SK-N-MC (cell line): ENCODE results near the gene SNAI3.
A peak's percentile ranks its signal among the peaks of the same experiment; 100 is the strongest.

Source experiments
- DNase-seq: peaks from one replicate; pipeline ENCODE4 v3.0.0-alpha.2; 2011; ENCODE audit warnings: low read depth, low spot score
- H3K27ac ChIP-seq: fragments of 200-600 bp; sonication (generic); 2 replicates; pipeline ENCODE4 v1.5.1; 2016; ENCODE audit warnings: mixed run types
- H3K36me3 ChIP-seq: fragments of 200-600 bp; sonication (generic); 2 replicates; pipeline ENCODE4 v1.6.1; 2017; ENCODE audit warnings: antibody characterized with exemption, low read length, mixed read lengths; ENCODE audit not compliant: insufficient read depth
- H3K4me3 ChIP-seq: fragments of 200-600 bp; sonication (generic); 2 replicates; pipeline ENCODE4 v1.5.1; 2016
- H3K9ac ChIP-seq: fragments of 200-600 bp; sonication (generic); 2 replicates; pipeline ENCODE4 v1.8.0; 2017; ENCODE audit warnings: mixed run types, mixed read lengths; ENCODE audit not compliant: insufficient read length
- H3K9me3 ChIP-seq: fragments of 200-600 bp; sonication (generic); 2 replicates; pipeline ENCODE4 v1.6.1; 2017; ENCODE audit warnings: low read depth, mild to moderate bottlenecking, antibody characterized with exemption, low read length, moderate library complexity, mixed read lengths
- EZH2 ChIP-seq: fragments of 200-600 bp; sonication (generic); IDR thresholded peaks from one replicate; pipeline ENCODE4 v1.6.1; 2017; ENCODE audit warnings: antibody characterized with exemption
- FOXP2 ChIP-seq: optimal IDR thresholded peaks from 2 replicates; pipeline ENCODE3; 2011; ENCODE audit warnings: mild to moderate bottlenecking, moderate library complexity; ENCODE audit not compliant: insufficient read depth; ENCODE audit errors: extremely low read length, control extremely low read depth
- POLR2AphosphoS5 ChIP-seq: IDR thresholded peaks from 2 replicates; pipeline ENCODE4 v1.6.1; 2012; ENCODE audit warnings: mild to moderate bottlenecking, low read depth, low read length, borderline replicate concordance

Gene SNAI3

GRCh38 chr16:88686439-88687253, at the start of gene SNAI3:
Gene SNAI3 (minus strand): TSS chr16:88686507. CDS start chr16:88686406, 101 bp downstream.
- H3K4me3 ChIP-seq: peak within 1 kb of the TSS; percentile 74
- TF ChIP-seq POLR2AphosphoS5: no peak
- no peak for TF ChIP-seq EZH2
- no peak for TF ChIP-seq FOXP2
- no peaks in the 10 kb centered on the region for H3K36me3 ChIP-seq
- H3K9ac ChIP-seq: no peak within 1 kb of the TSS
- DNase-seq: no peak
- no peaks in the 10 kb centered on the region for H3K9me3 ChIP-seq
- H3K27ac ChIP-seq: no peak within 1 kb of the TSS

- H3K27ac ChIP-seq: no peak overlapping the region
- no peak for DNase-seq
- H3K36me3 ChIP-seq: no peaks in the 10 kb centered on the region; the same call in 1 of the 2 replicates
- no peak overlapping the region for H3K9ac ChIP-seq
- no peaks in the 10 kb centered on the region for H3K9me3 ChIP-seq
- TF ChIP-seq EZH2 (no peak), POLR2AphosphoS5 (no peak), FOXP2 (no peak)
- H3K4me3 ChIP-seq: no peak overlapping the region
Measured at GRCh38 chr16:88736088-88736487, 49.8 kb upstream of the SNAI3 start.

GRCh38 chr16:88735616-88736015, 49.3 kb upstream of the SNAI3 start:
- Histone ChIP-seq H3K9ac (no peak overlapping the region), H3K9me3 (no peaks in the 10 kb centered on the region), H3K27ac (no peak overlapping the region), H3K36me3 (no peaks in the 10 kb centered on the region; the same call in 1 of the 2 replicates), H3K4me3 (no peak overlapping the region)
- DNase-seq: no peak
- TF ChIP-seq FOXP2: no peak
- TF ChIP-seq EZH2: no peak
- no peak for TF ChIP-seq POLR2AphosphoS5

- no peak overlapping the region for H3K27ac ChIP-seq
- no peak for DNase-seq
- H3K4me3 ChIP-seq: no peak overlapping the region
- H3K36me3 ChIP-seq: no peaks in the 10 kb centered on the region; the same call in 1 of the 2 replicates
- H3K9ac ChIP-seq: no peak overlapping the region
- H3K9me3 ChIP-seq: no peaks in the 10 kb centered on the region
- TF ChIP-seq FOXP2 (no peak), EZH2 (no peak), POLR2AphosphoS5 (no peak)
Measured at GRCh38 chr16:88735121-88735520, 48.8 kb upstream of the SNAI3 start.

GRCh38 chr16:88734361-88734728, 48.0 kb upstream of the SNAI3 start:
- no peak for DNase-seq
- no peak overlapping the region for H3K9ac ChIP-seq
- no peaks in the 10 kb centered on the region for H3K9me3 ChIP-seq
- no peaks in the 10 kb centered on the region; the same call in 1 of the 2 replicates for H3K36me3 ChIP-seq
- H3K4me3 ChIP-seq: no peak overlapping the region
- TF ChIP-seq POLR2AphosphoS5 (no peak), EZH2 (no peak), FOXP2 (no peak)
- H3K27ac ChIP-seq: no peak overlapping the region

GRCh38 chr16:88733630-88734360, 47.5 kb upstream of the SNAI3 start:
- H3K36me3 ChIP-seq: no peaks in the 10 kb centered on the region; the same call in 1 of the 2 replicates
- no peak overlapping the region for H3K27ac ChIP-seq
- no peak for TF ChIP-seq EZH2
- TF ChIP-seq FOXP2: no peak
- no peak for TF ChIP-seq POLR2AphosphoS5
- no peak overlapping the region for H3K9ac ChIP-seq
- H3K4me3 ChIP-seq: no peak overlapping the region
- no peaks in the 10 kb centered on the region for H3K9me3 ChIP-seq
- DNase-seq: no peak

- no peak for DNase-seq
- Histone ChIP-seq H3K9ac (no peak overlapping the region), H3K4me3 (no peak overlapping the region), H3K27ac (no peak overlapping the region), H3K9me3 (no peaks in the 10 kb centered on the region), H3K36me3 (no peaks in the 10 kb centered on the region; the same call in 1 of the 2 replicates)
- TF ChIP-seq EZH2: no peak
Measured at GRCh38 chr16:88732961-88733294, 46.6 kb upstream of the SNAI3 start.

- DNase-seq: no peak
- Histone ChIP-seq H3K9me3 (no peaks in the 10 kb centered on the region), H3K27ac (no peak overlapping the region), H3K36me3 (no peaks in the 10 kb centered on the region; the same call in 1 of the 2 replicates), H3K9ac (no peak overlapping the region), H3K4me3 (no peak overlapping the region)
- no peak for TF ChIP-seq EZH2
- no peak for TF ChIP-seq POLR2AphosphoS5
- TF ChIP-seq FOXP2: no peak
Measured at GRCh38 chr16:88732172-88732960, 46.1 kb upstream of the SNAI3 start.
